IMR-90 (cell line): ENCODE data around the gene ANO9. TPM values are rescaled to one million over a fixed set of nuclear protein-coding genes. Genes with fewer than 3 reads are reported as not detected.

Experiments
- ATAC-seq: fragments of 200-7000 bp; cut with Tn5 transposase; 2 replicates; pipeline ENCODE4 v1.9.1; 2020; ENCODE audit warnings: low read depth, mild to moderate bottlenecking, moderate library complexity
- Bru-seq: library from RNA; stranded (reverse); fragments of 400-500 nt; gene quantifications from one replicate; lab custom pipeline; 2021; lab: Mats Ljungman, UMichigan
- BruChase-seq, 2 experiments: library from RNA; stranded (reverse); fragments of 400-500 nt; gene quantifications; one replicate each; lab custom pipeline; 2021; lab: Mats Ljungman, UMichigan
- BruUV-seq: library from RNA; stranded (reverse); fragments of 400-500 nt; replicated peaks from 2 replicates; lab custom pipeline; 2021; lab: Mats Ljungman, UMichigan
- CTCF ChIA-PET: fragments of 300-600 bp; formaldehyde crosslinking; extraction: SDS; loops from one replicate; lab custom pipeline; 2021; ENCODE audit warnings: antibody characterized with exemption; lab: Yijun Ruan, JAX
- POLR2A ChIA-PET: fragments of 300-600 bp; sonication (Branson Sonifier 250); formaldehyde crosslinking; loops from one replicate; lab custom pipeline; 2022; ENCODE audit warnings: antibody characterized with exemption; ENCODE audit not compliant: unreplicated experiment; lab: Charles Lee
- DNase-seq: peaks from one replicate; pipeline ENCODE4 v3.0.0; 2013
- H2AFZ ChIP-seq: replicated peaks from 2 replicates; pipeline ENCODE3; 2013; ENCODE audit warnings: low read length, mild to moderate bottlenecking; ENCODE audit not compliant: poor library complexity
- H2AK5ac ChIP-seq: 2 replicates; pipeline ENCODE4 v1.6.1; 2013; ENCODE audit warnings: low read depth, low read length, inconsistent platforms
- H2AK9ac ChIP-seq: replicated peaks from 2 replicates; pipeline ENCODE3; 2013; ENCODE audit warnings: mild to moderate bottlenecking, low read depth, low read length, moderate library complexity; ENCODE audit not compliant: poor library complexity
- H2BK120ac ChIP-seq: 2 replicates; pipeline ENCODE4 v1.6.1; 2013; ENCODE audit warnings: low read depth, low read length, inconsistent platforms
- H2BK15ac ChIP-seq: 3 replicates; pipeline ENCODE4 v1.6.1; 2013; ENCODE audit warnings: low read depth, low read length, inconsistent platforms
- H2BK20ac ChIP-seq: 2 replicates; pipeline ENCODE4 v1.6.1; 2013; ENCODE audit warnings: low read depth, mild to moderate bottlenecking, inconsistent platforms, low read length, moderate library complexity
- H2BK5ac ChIP-seq: 2 replicates; pipeline ENCODE4 v1.6.1; 2013; ENCODE audit warnings: mild to moderate bottlenecking, low read depth, low read length, inconsistent platforms; ENCODE audit not compliant: poor library complexity, severe bottlenecking
- H3K14ac ChIP-seq: replicated peaks from 2 replicates; pipeline ENCODE4 v1.6.1; 2013; ENCODE audit warnings: low read depth, low read length, inconsistent platforms
- H3K18ac ChIP-seq: 2 replicates; pipeline ENCODE4 v1.6.1; 2013; ENCODE audit warnings: low read depth, low read length, control low read depth
- H3K23ac ChIP-seq: 2 replicates; pipeline ENCODE4 v1.6.1; 2013; ENCODE audit warnings: low read depth, low read length, inconsistent platforms
- H3K27ac ChIP-seq: 2 replicates; pipeline ENCODE4 v1.5.1; 2013; ENCODE audit warnings: mild to moderate bottlenecking, control low read depth, low read length; ENCODE audit not compliant: insufficient read depth
- H3K27me3 ChIP-seq: 2 replicates; pipeline ENCODE4 v1.6.1; 2013; ENCODE audit warnings: low read length; ENCODE audit not compliant: control insufficient read depth, insufficient read depth
- H3K36me3 ChIP-seq: 2 replicates; pipeline ENCODE4 v1.6.1; 2013; ENCODE audit warnings: low read length, mixed read lengths; ENCODE audit not compliant: control insufficient read depth, insufficient read depth
- H3K4ac ChIP-seq: 2 replicates; pipeline ENCODE4 v1.6.1; 2013; ENCODE audit warnings: low read depth, low read length, inconsistent platforms
- H3K4me1 ChIP-seq: 2 replicates; pipeline ENCODE4 v1.6.1; 2013; ENCODE audit warnings: low read length, mixed read lengths; ENCODE audit not compliant: control insufficient read depth, insufficient read depth
- H3K4me2 ChIP-seq: 2 replicates; pipeline ENCODE4 v1.6.1; 2013; ENCODE audit warnings: low read depth, mild to moderate bottlenecking, control low read depth, low read length, moderate library complexity
- H3K4me3 ChIP-seq: 2 replicates; pipeline ENCODE4 v1.5.1; 2013; ENCODE audit warnings: low read depth, mild to moderate bottlenecking, control low read depth, low read length, moderate library complexity; ENCODE audit not compliant: insufficient read depth
- H3K56ac ChIP-seq: 2 replicates; pipeline ENCODE4 v1.6.1; 2013; ENCODE audit warnings: low read length, inconsistent platforms; ENCODE audit not compliant: insufficient read depth; ENCODE audit errors: extremely low read depth
- H3K79me1 ChIP-seq, 2 experiments: 2 replicates each; pipeline ENCODE4 v1.6.1; 2013; ENCODE audit warnings: low read length in 2 of 2, inconsistent platforms in 1 of 2, low read depth in 1 of 2
- H3K9ac ChIP-seq: 2 replicates; pipeline ENCODE4 v1.6.1; 2013; ENCODE audit warnings: low read depth, low read length, control low read depth
- H3K9me1 ChIP-seq: 2 replicates; pipeline ENCODE4 v1.6.1; 2013; ENCODE audit warnings: low read length, inconsistent platforms; ENCODE audit not compliant: insufficient read depth
- H3K9me3 ChIP-seq: 2 replicates; pipeline ENCODE4 v1.6.1; 2013; ENCODE audit warnings: low read length; ENCODE audit not compliant: control insufficient read depth, insufficient read depth
- H4K20me1 ChIP-seq: 2 replicates; pipeline ENCODE4 v1.6.1; 2013; ENCODE audit warnings: low read length, inconsistent platforms; ENCODE audit not compliant: insufficient read depth
- H4K5ac ChIP-seq: 2 replicates; pipeline ENCODE4 v1.6.1; 2013; ENCODE audit warnings: mild to moderate bottlenecking, low read depth, low read length, control low read depth
- H4K8ac ChIP-seq, 2 experiments: 2 replicates each; pipeline ENCODE4 v1.6.1; 2013; ENCODE audit warnings: low read depth in 2 of 2, low read length in 2 of 2, control low read depth in 1 of 2, inconsistent platforms in 1 of 2
- H4K91ac ChIP-seq: 2 replicates; pipeline ENCODE4 v1.6.1; 2013; ENCODE audit warnings: low read depth, low read length, inconsistent platforms; ENCODE audit not compliant: insufficient read depth
- CEBPB ChIP-seq: IDR thresholded peaks from 2 replicates; pipeline ENCODE4 v1.6.1; 2012; ENCODE audit warnings: low read depth, low read length, improper control_type of control experiment
- CHD1 ChIP-seq: IDR thresholded peaks from 2 replicates; pipeline ENCODE4 v1.6.1; 2012; ENCODE audit warnings: low read depth, low read length, improper control_type of control experiment
- MXI1 ChIP-seq: IDR thresholded peaks from 2 replicates; pipeline ENCODE4 v1.6.1; 2012; ENCODE audit warnings: low read depth, mild to moderate bottlenecking, low read length, moderate library complexity, borderline replicate concordance
- SMC3 ChIP-seq: fragments of 150-350 bp; IDR thresholded peaks from 2 replicates; pipeline ENCODE4 v1.6.1; 2016; ENCODE audit warnings: low read depth, mild to moderate bottlenecking, antibody characterized with exemption, low read length, moderate library complexity
- WGBS, 2 experiments: methylation state at CpG; one replicate each; pipeline versions ENCODE4 v1.1.5 to v1.1.7; 2013; ENCODE audit warnings: missing lambda C conversion rate in 2 of 2; ENCODE audit not compliant: insufficient read length in 1 of 2; ENCODE audit errors: extremely low coverage in 2 of 2; 5-methylcytosine and 5-hydroxymethylcytosine counted together
- dilution Hi-C: fragments of 300-500 bp; cut with HindIII; formaldehyde crosslinking; loops from one replicate; pipeline ENCODE4 v1.14.3; 2018; ENCODE audit warnings: low sequenced_read_pairs; ENCODE audit not compliant: unreplicated experiment
- in situ Hi-C: fragments of 300-500 bp; cut with MboI; formaldehyde crosslinking; loops from 3 replicates; pipeline ENCODE4 v1.14.3; 2019; ENCODE audit warnings: low sequenced_read_pairs, inconsistent platforms, mixed read lengths
- intact Hi-C: fragments of 100-400 bp; cut with micrococcal nuclease; formaldehyde crosslinking; loops from 2 replicates; pipeline ENCODE4 v1.10.0; 2022
- long read RNA-seq: library from polyadenylated mRNA; unstranded; transcript quantifications from one replicate; pipeline ENCODE4 v2.0.0, GENCODE V29; 2021; ENCODE audit not compliant: unreplicated experiment
- polyA plus RNA-seq, 3 experiments: library from polyadenylated mRNA; depleted of rRNA; stranded (reverse); fragments of >200 nt; gene quantifications; 2 replicates each; pipeline ENCODE4 v1.2.3, GENCODE V29; 2012; ENCODE audit warnings: low replicate concordance in 1 of 3
- total RNA-seq: library from RNA; depleted of rRNA; stranded (reverse); fragments of >200 nt; gene quantifications from 2 replicates; pipeline ENCODE4 v1.2.3, GENCODE V29; 2012; rRNA removed
- TF ChIP-seq, protein P1 (sequence below): fragments of 150-350 bp; IDR thresholded peaks from 2 replicates; pipeline ENCODE4 v1.6.1; 2017; ENCODE audit warnings: mild to moderate bottlenecking, antibody characterized with exemption, low read length, low read depth

ANO9 gene
- total RNA-seq (not detected in 2 replicates), polyA plus RNA-seq (2012; rRNA removed) (not detected in 2 replicates), Bru-seq, nascent RNA (not detected), BruChase-seq, experiment 1, labeled RNA remaining after a 6-hour chase (percentile 6 among the genes with signal in this experiment), BruChase-seq, experiment 2, labeled RNA remaining after a 2-hour chase (percentile 9 among the genes with signal in this experiment)
- 0.01 TPM in 1 of 2 replicates, not detected in the other for polyA plus RNA-seq (2012; cell fraction: cytosol; rRNA removed)
- polyA plus RNA-seq (2012; cell fraction: nucleus; rRNA removed; ENCODE audit: low replicate concordance) = 0.18 and 0.23 TPM in 2 replicates
- long read RNA-seq = 0 reads

GRCh38 chr11:441418-442274 is at the start of gene ANO9:
Gene ANO9, minus strand, starts transcription at chr11:442011. Its CDS starts 85 bp downstream, at chr11:441926.
- POLR2A ChIA-PET = no interaction called here
- no peak within 1 kb of the TSS for H2BK5ac ChIP-seq
- in situ Hi-C loops = no loop called here
- 8% methylated on average over 6 of the region's 35 CpGs; no CpG with 5 or more reads in 1 of the 2 experiments for WGBS, 2 experiments
- DNase-seq = no peak
- no peaks in the 10 kb centered on the region for H3K36me3 ChIP-seq
- no peak within 1 kb of the TSS for H3K14ac ChIP-seq
- BruUV-seq = no TSS peak
- H3K4me2 ChIP-seq = no peak within 1 kb of the TSS
- H3K23ac ChIP-seq = no peak within 1 kb of the TSS
- H3K9ac ChIP-seq = no peak within 1 kb of the TSS
- H2BK120ac ChIP-seq = no peak within 1 kb of the TSS
- ATAC-seq = no peak
- no peak within 1 kb of the TSS for H3K4ac ChIP-seq
- H3K79me1 ChIP-seq = no peaks in the 10 kb centered on the region
- H4K5ac ChIP-seq = no peak within 1 kb of the TSS
- H4K20me1 ChIP-seq = no peaks in the 10 kb centered on the region
- peaks cover 3% of the 10 kb centered on the region; the same call in 1 of the 2 replicates for H3K4me1 ChIP-seq
- no peak within 1 kb of the TSS for H3K18ac ChIP-seq
- no peak within 1 kb of the TSS for H2AK5ac ChIP-seq
- H2AK9ac ChIP-seq = no peak within 1 kb of the TSS
- dilution Hi-C loops = no loop called here
- H3K4me3 ChIP-seq = no peak within 1 kb of the TSS
- intact Hi-C loops = loop anchor here (10.0 kb wide), 1 partner anchor 77 kb away; the partner anchor contains the start of gene B4GALNT4
- H3K9me3 ChIP-seq = peaks cover 4% of the 10 kb centered on the region; the same call in 1 of the 2 replicates
- H4K91ac ChIP-seq = no peak within 1 kb of the TSS
- H3K9me1 ChIP-seq = no peaks in the 10 kb centered on the region
- no peak within 1 kb of the TSS for H3K56ac ChIP-seq
- CTCF ChIA-PET = no interaction called here
- H2BK15ac ChIP-seq = no peak within 1 kb of the TSS
- peak within 1 kb of the TSS; percentile 21 for H2AFZ ChIP-seq
- H3K27me3 ChIP-seq = peaks cover 33% of the 10 kb centered on the region
- no peak for TF ChIP-seq MXI1
- TF ChIP-seq CHD1 = no peak
- TF ChIP-seq CEBPB = no peak
- TF ChIP-seq SMC3 = no peak
- TF ChIP-seq, protein P1, sequence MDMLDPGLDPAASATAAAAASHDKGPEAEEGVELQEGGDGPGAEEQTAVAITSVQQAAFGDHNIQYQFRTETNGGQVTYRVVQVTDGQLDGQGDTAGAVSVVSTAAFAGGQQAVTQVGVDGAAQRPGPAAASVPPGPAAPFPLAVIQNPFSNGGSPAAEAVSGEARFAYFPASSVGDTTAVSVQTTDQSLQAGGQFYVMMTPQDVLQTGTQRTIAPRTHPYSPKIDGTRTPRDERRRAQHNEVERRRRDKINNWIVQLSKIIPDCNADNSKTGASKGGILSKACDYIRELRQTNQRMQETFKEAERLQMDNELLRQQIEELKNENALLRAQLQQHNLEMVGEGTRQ = no peak
- H3K27ac ChIP-seq = no peak within 1 kb of the TSS
- H2BK20ac ChIP-seq = no peak within 1 kb of the TSS
- H4K8ac ChIP-seq = no peak within 1 kb of the TSS
